Astrocyte (in vitro differentiated cells and primary cell): ENCODE data around the gene IL12RB2.

Source experiments
- CTCF ChIP-seq: IDR thresholded peaks from 2 replicates; pipeline ENCODE4 v1.5.1; 2011; ENCODE audit warnings: low read depth, mild to moderate bottlenecking, inconsistent platforms, low read length, moderate library complexity; ENCODE audit not compliant: insufficient read depth
- EZH2 ChIP-seq: IDR thresholded peaks from 2 replicates; pipeline ENCODE4 v1.6.1; 2012; ENCODE audit warnings: mild to moderate bottlenecking, low read length, inconsistent platforms; ENCODE audit not compliant: insufficient read depth

GRCh38 chr1:67414574-67414973 lies 106.9 kb downstream of the IL12RB2 start:
- TF ChIP-seq CTCF (no peak), EZH2 (no peak)
